OCI-LY3 (cell line): ENCODE data around the gene PLA2G2D.

ENCODE experiments used
- H2AFZ ChIP-seq: fragments of 200-600, 300-600 bp; shearing (Covaris generic); 2 replicates; pipeline ENCODE4 v1.6.0; 2014; ENCODE audit warnings: antibody characterized with exemption, low read depth, low read length
- H3K27ac ChIP-seq: fragments of 200-600, 300-600 bp; sonication (generic); 2 replicates; pipeline ENCODE4 v1.5.1; 2014; ENCODE audit warnings: mild to moderate bottlenecking, low read length, moderate library complexity, mixed read lengths
- H3K27me3 ChIP-seq: fragments of 200-600, 300-600 bp; sonication (generic); 2 replicates; pipeline ENCODE4 v1.6.1; 2014; ENCODE audit warnings: low read depth, low read length, mixed read lengths
- H3K36me3 ChIP-seq: fragments of 200-600, 300-600 bp; sonication (generic); replicated peaks from 2 replicates; pipeline ENCODE3; 2014; ENCODE audit warnings: low read depth, low read length, mixed read lengths
- H3K4me1 ChIP-seq: fragments of 300-600, 200-600 bp; sonication (generic); 2 replicates; pipeline ENCODE4 v1.6.1; 2014; ENCODE audit warnings: low read length, mixed read lengths
- H3K4me2 ChIP-seq: fragments of 200-600, 300-600 bp; sonication (generic); 2 replicates; pipeline ENCODE4 v1.6.1; 2014; ENCODE audit warnings: low read length, mixed read lengths
- H3K4me3 ChIP-seq: fragments of 300-600, 200-600 bp; sonication (generic); 2 replicates; pipeline ENCODE4 v1.5.1; 2014; ENCODE audit warnings: antibody characterized with exemption, mild to moderate bottlenecking, low read length, moderate library complexity
- H3K79me2 ChIP-seq: fragments of 300-600, 200-600 bp; shearing (Covaris generic); 2 replicates; pipeline ENCODE4 v1.6.1; 2014; ENCODE audit warnings: mild to moderate bottlenecking, low read length, mixed read lengths
- H3K9ac ChIP-seq: fragments of 300-600, 200-600 bp; shearing (Covaris generic); 2 replicates; pipeline ENCODE4 v1.6.0; 2014; ENCODE audit warnings: mild to moderate bottlenecking, low read length, moderate library complexity
- H3K9me3 ChIP-seq: fragments of 200-600, 300-600 bp; shearing (Covaris generic); 2 replicates; pipeline ENCODE4 v1.6.1; 2014; ENCODE audit warnings: low read length, mixed read lengths; ENCODE audit not compliant: insufficient read depth
- H4K20me1 ChIP-seq: fragments of 200-600, 300-600 bp; sonication (generic); 2 replicates; pipeline ENCODE4 v1.6.1; 2016; ENCODE audit warnings: low read length, mixed read lengths; ENCODE audit not compliant: insufficient read depth
- EZH2phosphoT487 ChIP-seq: fragments of 200-600 bp; shearing (Covaris generic); IDR thresholded peaks from 2 replicates; pipeline ENCODE4 v1.6.1; 2018; ENCODE audit warnings: antibody characterized with exemption, mixed run types, low read depth
- TF ChIP-seq, protein P1 (sequence below): fragments of 200-600, 300-600 bp; sonication (generic); IDR thresholded peaks from 2 replicates; pipeline ENCODE4 v1.5.1; 2014; ENCODE audit warnings: antibody characterized with exemption, low read length, low read depth

The PLA2G2D gene

DNA sequence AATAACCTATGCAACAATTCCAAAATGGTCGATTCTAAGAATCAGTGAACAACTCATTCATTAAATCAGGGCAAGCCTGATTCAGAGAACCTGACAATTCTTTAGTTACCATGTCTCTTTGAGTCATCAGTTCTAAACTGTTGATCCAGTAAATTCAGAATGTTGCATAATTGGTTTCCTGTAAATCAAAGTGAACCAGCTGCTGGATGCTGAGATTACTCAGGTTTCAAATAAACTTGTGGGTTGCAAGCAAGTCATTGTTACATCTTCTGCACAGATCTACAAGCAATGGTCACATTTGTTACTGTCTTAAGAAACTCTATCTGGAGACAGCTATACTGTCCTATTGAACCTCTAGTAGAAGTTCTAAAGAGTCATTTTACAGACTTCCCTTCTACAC is 16.5 kb downstream of the PLA2G2D start:
- Histone ChIP-seq H3K4me2 (no peak overlapping the region), H3K36me3 (no peaks in the 10 kb centered on the region), H3K79me2 (no peaks in the 10 kb centered on the region), H3K4me1 (peaks cover 17% of the 10 kb centered on the region), H3K9ac (no peak overlapping the region), H3K9me3 (no peaks in the 10 kb centered on the region), H2AFZ (no peak overlapping the region), H3K27ac (no peak overlapping the region), H3K27me3 (no peaks in the 10 kb centered on the region), H4K20me1 (no peaks in the 10 kb centered on the region), H3K4me3 (no peak overlapping the region)
- TF ChIP-seq EZH2phosphoT487 = no peak
- TF ChIP-seq, protein P1, sequence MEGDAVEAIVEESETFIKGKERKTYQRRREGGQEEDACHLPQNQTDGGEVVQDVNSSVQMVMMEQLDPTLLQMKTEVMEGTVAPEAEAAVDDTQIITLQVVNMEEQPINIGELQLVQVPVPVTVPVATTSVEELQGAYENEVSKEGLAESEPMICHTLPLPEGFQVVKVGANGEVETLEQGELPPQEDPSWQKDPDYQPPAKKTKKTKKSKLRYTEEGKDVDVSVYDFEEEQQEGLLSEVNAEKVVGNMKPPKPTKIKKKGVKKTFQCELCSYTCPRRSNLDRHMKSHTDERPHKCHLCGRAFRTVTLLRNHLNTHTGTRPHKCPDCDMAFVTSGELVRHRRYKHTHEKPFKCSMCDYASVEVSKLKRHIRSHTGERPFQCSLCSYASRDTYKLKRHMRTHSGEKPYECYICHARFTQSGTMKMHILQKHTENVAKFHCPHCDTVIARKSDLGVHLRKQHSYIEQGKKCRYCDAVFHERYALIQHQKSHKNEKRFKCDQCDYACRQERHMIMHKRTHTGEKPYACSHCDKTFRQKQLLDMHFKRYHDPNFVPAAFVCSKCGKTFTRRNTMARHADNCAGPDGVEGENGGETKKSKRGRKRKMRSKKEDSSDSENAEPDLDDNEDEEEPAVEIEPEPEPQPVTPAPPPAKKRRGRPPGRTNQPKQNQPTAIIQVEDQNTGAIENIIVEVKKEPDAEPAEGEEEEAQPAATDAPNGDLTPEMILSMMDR = no peak

DNA sequence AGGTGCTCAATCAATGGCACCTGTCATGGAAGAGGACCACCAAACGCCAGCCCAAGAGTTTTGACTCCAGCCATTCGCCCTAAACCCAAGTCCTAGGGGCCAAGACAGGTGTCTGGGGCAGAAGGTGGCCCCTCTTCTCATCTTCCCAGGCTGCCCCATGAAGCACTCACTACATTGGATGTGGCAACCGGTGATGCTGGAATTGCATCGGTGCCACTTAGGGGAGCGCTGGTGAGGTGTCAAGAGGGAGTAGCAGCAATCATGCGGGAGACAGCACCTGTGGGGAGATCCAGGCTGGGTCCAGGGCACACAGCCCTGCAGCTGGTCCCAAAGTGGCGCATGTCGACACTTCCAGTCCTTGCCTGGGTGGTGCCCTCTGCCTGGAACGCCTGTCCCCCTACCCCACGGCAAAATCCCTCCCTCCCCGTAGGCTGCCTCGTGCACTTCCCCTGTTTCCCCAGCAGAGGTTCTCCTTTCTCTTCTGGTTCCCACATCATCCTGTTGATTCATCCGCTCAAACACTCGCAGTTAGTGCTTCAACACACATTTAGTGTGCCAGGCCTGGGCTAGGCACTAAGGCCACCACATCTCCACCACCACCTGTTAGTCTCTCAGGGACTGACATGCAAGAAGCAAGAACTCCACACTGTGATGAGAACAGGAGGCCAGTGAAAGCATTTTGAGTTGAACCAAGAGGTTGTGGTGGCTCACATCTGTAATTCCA is 18.5 kb downstream of the PLA2G2D start:
- H3K9ac ChIP-seq = no peak overlapping the region
- no peak overlapping the region for H3K27ac ChIP-seq
- H3K4me2 ChIP-seq = no peak overlapping the region
- no peaks in the 10 kb centered on the region for H3K9me3 ChIP-seq
- no peaks in the 10 kb centered on the region for H3K79me2 ChIP-seq
- peaks cover 17% of the 10 kb centered on the region for H3K4me1 ChIP-seq
- 0 out of 2 replicates have a peak overlapping the region, but pooled peaks have one; percentile 85 for H2AFZ ChIP-seq
- no peaks in the 10 kb centered on the region for H3K36me3 ChIP-seq
- no peaks in the 10 kb centered on the region for H4K20me1 ChIP-seq
- H3K4me3 ChIP-seq = no peak overlapping the region
- no peaks in the 10 kb centered on the region for H3K27me3 ChIP-seq
- TF ChIP-seq, protein P1 = peak; percentile 72
- TF ChIP-seq EZH2phosphoT487 = no peak

DNA sequence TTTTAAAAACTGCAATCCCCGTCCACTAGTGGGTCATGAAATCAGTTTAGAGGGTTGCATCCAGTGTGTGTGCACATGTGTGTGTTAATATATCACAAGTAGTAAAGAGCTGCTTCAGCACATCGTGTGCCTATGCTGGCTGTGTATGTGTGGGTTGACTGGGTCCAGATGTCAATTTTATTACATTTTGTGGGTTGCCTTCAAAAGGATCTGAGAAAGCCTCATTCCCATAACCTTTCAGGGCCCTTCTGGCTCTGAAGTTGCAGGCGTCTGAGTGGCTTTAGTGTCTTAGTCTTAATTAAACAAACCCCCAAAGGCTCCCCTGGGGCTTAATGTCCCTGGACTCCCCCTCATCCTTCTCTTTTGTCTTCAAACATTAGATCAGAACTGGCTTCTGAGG is 19.8 kb downstream of the PLA2G2D start:
- Histone ChIP-seq H3K9me3 (no peaks in the 10 kb centered on the region), H3K4me3 (no peak overlapping the region), H2AFZ (no peak overlapping the region), H3K4me1 (peaks cover 13% of the 10 kb centered on the region), H3K79me2 (no peaks in the 10 kb centered on the region), H4K20me1 (no peaks in the 10 kb centered on the region), H3K9ac (no peak overlapping the region), H3K36me3 (no peaks in the 10 kb centered on the region), H3K27ac (no peak overlapping the region), H3K27me3 (no peaks in the 10 kb centered on the region), H3K4me2 (no peak overlapping the region)
- TF ChIP-seq, protein P1 = no peak
- no peak for TF ChIP-seq EZH2phosphoT487

DNA sequence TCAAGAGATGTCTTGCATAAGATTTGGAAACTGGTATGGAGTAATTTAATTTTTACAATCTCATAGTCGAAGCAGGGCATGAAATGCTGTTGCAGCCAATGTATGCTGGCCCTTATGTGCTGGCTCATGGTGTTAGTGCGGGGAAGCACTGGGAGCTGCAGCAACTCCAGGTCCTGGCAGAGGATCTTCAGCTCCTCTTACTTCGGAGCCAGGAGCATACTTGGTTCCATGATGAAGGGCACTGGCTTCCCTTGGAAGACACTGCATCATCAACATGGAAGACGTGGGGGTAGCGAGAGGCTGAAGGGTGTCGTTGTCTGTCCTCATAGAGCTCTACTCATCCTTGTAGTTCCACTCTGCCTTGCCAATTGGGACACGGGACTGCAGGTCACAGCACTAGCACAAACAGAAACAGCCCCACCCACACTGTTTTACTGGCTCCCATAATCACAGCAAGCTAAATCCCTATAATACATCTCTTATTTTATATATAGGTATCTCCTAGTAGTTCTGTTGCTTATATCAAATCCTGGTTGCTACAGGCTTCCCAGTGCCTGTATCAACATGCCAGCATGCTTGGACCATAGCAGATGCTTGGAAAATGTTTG is 22.4 kb downstream of the PLA2G2D start:
- no peak overlapping the region for H3K4me3 ChIP-seq
- H3K9ac ChIP-seq = no peak overlapping the region
- H3K27me3 ChIP-seq = no peaks in the 10 kb centered on the region
- no peaks in the 10 kb centered on the region for H3K36me3 ChIP-seq
- peaks cover 13% of the 10 kb centered on the region for H3K4me1 ChIP-seq
- H4K20me1 ChIP-seq = no peaks in the 10 kb centered on the region
- no peak overlapping the region for H3K4me2 ChIP-seq
- no peak overlapping the region for H2AFZ ChIP-seq
- H3K27ac ChIP-seq = no peak overlapping the region
- H3K9me3 ChIP-seq = no peaks in the 10 kb centered on the region
- TF ChIP-seq, protein P1 = no peak
- TF ChIP-seq EZH2phosphoT487 = no peak
- no peaks in the 10 kb centered on the region for H3K79me2 ChIP-seq
